ENCODE results near the gene PPP1R13B. TPM values are rescaled to one million over a fixed set of nuclear protein-coding genes. Genes with fewer than 3 reads are reported as not detected.
"Not testable (repeated sequence)": the region's sequence is repeated elsewhere in the genome, so short reads cannot be mapped to it uniquely, and the experiment has no call there.

PPP1R13B gene
- total and polyA plus RNA-seq, 4 donors: 2.3 to 44.0 (median 15.8) TPM

DNA sequence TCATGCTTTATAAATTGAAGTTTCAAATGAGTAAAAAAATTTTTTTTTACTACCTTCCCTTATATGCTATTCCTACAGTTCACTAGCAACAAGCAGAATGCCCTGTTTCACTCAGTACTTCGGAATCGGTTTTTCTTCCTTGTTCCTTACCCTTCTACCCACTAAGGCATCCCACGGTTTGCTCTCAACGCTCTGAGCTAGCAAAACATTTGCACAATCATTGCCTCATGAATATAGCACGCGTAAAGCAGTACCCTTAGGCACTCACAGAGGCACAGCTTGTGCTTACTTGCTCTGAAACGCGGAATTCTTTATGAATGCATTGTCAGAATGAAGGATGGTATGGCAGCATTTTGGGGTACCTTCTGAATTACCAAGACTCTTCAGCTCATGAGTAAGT lies 45.0 kb downstream of the PPP1R13B start:
- Histone ChIP-seq H3K9me3 (ENCODE audit: control insufficient read depth, low read length) (no peaks in the 10 kb centered on the region), H3K4me3 (ENCODE audit: low read length in 2 of 2) (no peak overlapping the region), H3K36me3 (ENCODE audit: control insufficient read depth in 1 of 2, insufficient read depth in 2 of 2, low read length in 1 of 2) (no peaks in the 10 kb centered on the region), H3K27ac (ENCODE audit: low read depth in 1 of 2, low read length in 2 of 2) (no peak overlapping the region), H3K4me1 (ENCODE audit: control insufficient read depth in 1 of 2, insufficient read depth in 2 of 2, low read length in 2 of 2) (no peaks in the 10 kb centered on the region), H3K27me3 (ENCODE audit: control insufficient read depth in 1 of 2, insufficient read depth in 2 of 2, low read length in 1 of 2) (no peaks in the 10 kb centered on the region)
- no peak for ATAC-seq (ENCODE audit: low FRiP score)
- intact Hi-C loops (cut with DNase I): no loop called here
- 83 to 85% methylated on average over 8 of the region's 8 CpGs for WGBS, 2 donors
- DNase-seq: no peak

DNA sequence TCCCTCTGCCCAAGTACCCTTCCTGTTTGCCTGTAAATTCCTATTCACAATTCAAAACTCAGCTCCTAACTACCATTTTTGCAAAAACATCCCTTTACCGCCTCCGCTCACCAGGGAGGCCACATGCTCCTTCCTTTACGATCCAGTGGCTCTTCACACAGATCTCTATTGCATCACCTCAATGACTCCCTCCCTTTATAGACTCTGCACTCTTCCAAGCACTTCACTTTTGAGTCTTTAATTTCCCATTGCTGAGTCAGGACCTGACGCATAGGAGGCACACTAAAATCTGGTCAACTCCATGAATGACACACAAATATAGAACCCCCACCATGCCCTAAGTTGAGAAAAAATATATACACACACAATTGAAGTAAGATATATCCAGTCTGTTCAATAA lies 45.9 kb downstream of the PPP1R13B start:
- Histone ChIP-seq H3K36me3 (ENCODE audit: control insufficient read depth in 1 of 2, insufficient read depth in 2 of 2, low read length in 1 of 2) (no peaks in the 10 kb centered on the region), H3K27ac (ENCODE audit: low read depth in 1 of 2, low read length in 2 of 2) (no peak overlapping the region), H3K27me3 (ENCODE audit: control insufficient read depth in 1 of 2, insufficient read depth in 2 of 2, low read length in 1 of 2) (no peaks in the 10 kb centered on the region), H3K9me3 (ENCODE audit: control insufficient read depth, low read length) (no peaks in the 10 kb centered on the region), H3K4me1 (ENCODE audit: control insufficient read depth in 1 of 2, insufficient read depth in 2 of 2, low read length in 2 of 2) (no peaks in the 10 kb centered on the region), H3K4me3 (ENCODE audit: low read length in 2 of 2) (no peak overlapping the region)
- WGBS, 2 donors: 85% methylated on average over 4 of the region's 4 CpGs
- ATAC-seq (ENCODE audit: low FRiP score) (no peak), DNase-seq (no peak)
- intact Hi-C loops (cut with DNase I): no loop called here

DNA sequence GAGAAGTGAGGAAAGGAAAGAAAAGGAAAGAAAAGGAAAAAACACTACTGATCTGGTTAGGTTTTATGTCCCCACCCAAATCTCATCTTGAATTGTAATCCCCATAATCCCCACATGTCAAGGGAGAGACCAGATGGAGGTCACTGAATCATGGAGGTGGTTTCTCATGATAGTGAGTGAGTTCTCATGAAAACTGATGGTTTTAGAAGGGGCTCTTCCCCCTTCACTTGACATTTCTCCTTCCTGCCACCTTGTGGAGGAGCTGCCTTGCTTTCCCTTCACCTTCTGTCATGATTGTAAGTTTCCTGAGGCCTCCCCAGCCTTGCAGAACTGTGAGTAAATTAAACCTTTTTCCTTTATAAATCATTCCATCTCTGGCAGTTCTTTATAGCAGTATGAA lies 54.2 kb downstream of the PPP1R13B start:
- H3K27me3 ChIP-seq (ENCODE audit: control insufficient read depth in 1 of 2, insufficient read depth in 2 of 2, low read length in 1 of 2); H3K4me3 ChIP-seq (ENCODE audit: low read length in 2 of 2); ATAC-seq (ENCODE audit: low FRiP score); intact Hi-C loops (cut with DNase I); H3K36me3 ChIP-seq (ENCODE audit: control insufficient read depth in 1 of 2, insufficient read depth in 2 of 2, low read length in 1 of 2); H3K4me1 ChIP-seq (ENCODE audit: control insufficient read depth in 1 of 2, insufficient read depth in 2 of 2, low read length in 2 of 2); H3K9me3 ChIP-seq (ENCODE audit: control insufficient read depth, low read length); H3K27ac ChIP-seq (ENCODE audit: low read depth in 1 of 2, low read length in 2 of 2); DNase-seq: not testable (repeated sequence)

GRCh38 chr14:103788086-103788485 lies 59.3 kb downstream of the PPP1R13B start:
- intact Hi-C loops (cut with DNase I): no loop called here
- H3K9me3 ChIP-seq (ENCODE audit: control insufficient read depth, low read length): no peaks in the 10 kb centered on the region
- H3K36me3 ChIP-seq (ENCODE audit: control insufficient read depth in 1 of 2, insufficient read depth in 2 of 2, low read length in 1 of 2): no peaks in the 10 kb centered on the region
- H3K4me3 ChIP-seq (ENCODE audit: low read length in 2 of 2): no peak overlapping the region
- H3K4me1 ChIP-seq (ENCODE audit: control insufficient read depth in 1 of 2, insufficient read depth in 2 of 2, low read length in 2 of 2): no peaks in the 10 kb centered on the region
- no peak for ATAC-seq (ENCODE audit: low FRiP score)
- DNase-seq: no peak
- WGBS, 2 donors: 80 to 87% methylated on average over 1 of the region's 1 CpG
- H3K27me3 ChIP-seq (ENCODE audit: control insufficient read depth in 1 of 2, insufficient read depth in 2 of 2, low read length in 1 of 2): no peaks in the 10 kb centered on the region
- no peak overlapping the region for H3K27ac ChIP-seq (ENCODE audit: low read depth in 1 of 2, low read length in 2 of 2)

- DNase-seq (no peak), ATAC-seq (ENCODE audit: low FRiP score) (no peak)
- Histone ChIP-seq H3K4me1 (ENCODE audit: control insufficient read depth in 1 of 2, insufficient read depth in 2 of 2, low read length in 2 of 2) (no peaks in the 10 kb centered on the region), H3K4me3 (ENCODE audit: low read length in 2 of 2) (no peak overlapping the region), H3K27ac (ENCODE audit: low read depth in 1 of 2, low read length in 2 of 2) (no peak overlapping the region), H3K9me3 (ENCODE audit: control insufficient read depth, low read length) (no peaks in the 10 kb centered on the region), H3K27me3 (ENCODE audit: control insufficient read depth in 1 of 2, insufficient read depth in 2 of 2, low read length in 1 of 2) (no peaks in the 10 kb centered on the region), H3K36me3 (ENCODE audit: control insufficient read depth in 1 of 2, insufficient read depth in 2 of 2, low read length in 1 of 2) (no peaks in the 10 kb centered on the region)
- intact Hi-C loops (cut with DNase I): no loop called here
- WGBS, 2 donors: 44 to 61% methylated on average over 2 of the region's 2 CpGs
Observed at GRCh38 chr14:103782376-103782775, 65.0 kb downstream of the PPP1R13B start.

- DNase-seq; H3K9me3 ChIP-seq (ENCODE audit: control insufficient read depth, low read length); ATAC-seq (ENCODE audit: low FRiP score); intact Hi-C loops (cut with DNase I); H3K27ac ChIP-seq (ENCODE audit: low read depth in 1 of 2, low read length in 2 of 2); H3K36me3 ChIP-seq (ENCODE audit: control insufficient read depth in 1 of 2, insufficient read depth in 2 of 2, low read length in 1 of 2); H3K4me1 ChIP-seq (ENCODE audit: control insufficient read depth in 1 of 2, insufficient read depth in 2 of 2, low read length in 2 of 2); H3K4me3 ChIP-seq (ENCODE audit: low read length in 2 of 2); H3K27me3 ChIP-seq (ENCODE audit: control insufficient read depth in 1 of 2, insufficient read depth in 2 of 2, low read length in 1 of 2): not testable (repeated sequence)
- WGBS, 2 donors: 92 to 98% methylated on average over 6 of the region's 6 CpGs
Observed at GRCh38 chr14:103776319-103776718, 71.1 kb downstream of the PPP1R13B start.

- intact Hi-C loops (cut with DNase I): no loop called here
- ATAC-seq (ENCODE audit: low FRiP score) (no peak), DNase-seq (no peak)
- Histone ChIP-seq H3K36me3 (ENCODE audit: control insufficient read depth in 1 of 2, insufficient read depth in 2 of 2, low read length in 1 of 2) (peaks cover 0 to 2% of the 10 kb centered on the region in 2 donors), H3K9me3 (ENCODE audit: control insufficient read depth, low read length) (no peaks in the 10 kb centered on the region), H3K4me1 (ENCODE audit: control insufficient read depth in 1 of 2, insufficient read depth in 2 of 2, low read length in 2 of 2) (no peaks in the 10 kb centered on the region), H3K27ac (ENCODE audit: low read depth in 1 of 2, low read length in 2 of 2) (no peak overlapping the region), H3K27me3 (ENCODE audit: control insufficient read depth in 1 of 2, insufficient read depth in 2 of 2, low read length in 1 of 2) (no peaks in the 10 kb centered on the region), H3K4me3 (ENCODE audit: low read length in 2 of 2) (no peak overlapping the region)
- WGBS, 2 donors: 89 to 90% methylated on average over 7 of the region's 7 CpGs
Observed at GRCh38 chr14:103775506-103775905, 71.9 kb downstream of the PPP1R13B start.

DNA sequence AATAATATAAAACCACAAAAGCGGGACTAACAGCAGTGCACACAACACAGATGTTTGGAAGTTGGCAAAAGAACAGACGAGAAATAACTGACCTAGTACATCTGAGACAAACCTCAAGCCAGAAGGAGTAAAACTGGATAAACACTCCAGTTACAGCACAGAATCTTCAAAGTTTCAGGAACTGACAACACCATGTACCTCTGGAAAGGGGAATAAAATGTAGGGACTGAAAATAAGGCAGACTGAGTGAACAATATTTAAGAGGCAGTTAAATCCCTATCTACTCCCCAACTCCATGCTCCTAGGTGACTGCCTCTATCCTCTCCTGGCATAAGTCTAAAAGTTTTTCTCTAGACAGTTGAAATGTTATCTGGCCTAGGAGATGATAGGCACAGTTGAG lies 73.9 kb downstream of the PPP1R13B start:
- H3K9me3 ChIP-seq (ENCODE audit: control insufficient read depth, low read length): no peaks in the 10 kb centered on the region
- H3K36me3 ChIP-seq (ENCODE audit: control insufficient read depth in 1 of 2, insufficient read depth in 2 of 2, low read length in 1 of 2): peaks cover 0 to 2% of the 10 kb centered on the region in 2 donors
- no peaks in the 10 kb centered on the region for H3K4me1 ChIP-seq (ENCODE audit: control insufficient read depth in 1 of 2, insufficient read depth in 2 of 2, low read length in 2 of 2)
- H3K27me3 ChIP-seq (ENCODE audit: control insufficient read depth in 1 of 2, insufficient read depth in 2 of 2, low read length in 1 of 2): no peaks in the 10 kb centered on the region
- no peak for ATAC-seq (ENCODE audit: low FRiP score)
- WGBS, 2 donors: 94 to 96% methylated on average over 2 of the region's 2 CpGs
- intact Hi-C loops (cut with DNase I): no loop called here
- H3K4me3 ChIP-seq (ENCODE audit: low read length in 2 of 2): no peak overlapping the region
- DNase-seq: no peak
- H3K27ac ChIP-seq (ENCODE audit: low read depth in 1 of 2, low read length in 2 of 2): no peak overlapping the region

DNA sequence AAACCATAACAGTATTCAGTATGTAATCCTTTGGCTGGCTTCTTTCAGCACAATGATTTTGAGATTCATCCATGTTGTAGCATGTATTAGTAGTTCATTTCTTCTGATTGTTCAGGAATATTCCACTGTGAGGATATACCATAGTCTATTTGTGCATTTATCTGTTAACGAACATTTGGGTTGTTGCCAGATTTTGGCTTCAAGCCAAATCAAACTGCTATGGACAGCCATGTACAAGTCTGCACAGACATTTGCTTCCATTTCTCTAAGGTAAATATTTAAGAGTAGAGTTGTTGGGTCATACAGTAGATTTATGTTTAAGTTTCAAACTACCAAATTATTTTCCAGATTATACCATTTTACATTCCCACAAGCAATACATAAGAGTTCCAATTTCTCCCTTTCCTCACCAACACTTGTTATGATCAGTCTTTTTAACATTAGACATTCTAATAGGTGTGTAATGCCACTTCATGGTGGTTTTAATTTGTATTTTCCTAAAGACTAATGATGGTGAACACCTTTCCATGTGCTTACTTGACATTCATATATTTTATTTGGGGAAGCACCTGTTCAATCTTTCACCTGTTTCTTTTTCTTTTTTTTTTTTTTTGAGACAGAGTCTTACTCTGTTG lies 75.2 kb downstream of the PPP1R13B start:
- DNase-seq: no peak
- Histone ChIP-seq H3K27ac (ENCODE audit: low read depth in 1 of 2, low read length in 2 of 2) (no peak overlapping the region), H3K4me3 (ENCODE audit: low read length in 2 of 2) (no peak overlapping the region), H3K9me3 (ENCODE audit: control insufficient read depth, low read length) (no peaks in the 10 kb centered on the region), H3K4me1 (ENCODE audit: control insufficient read depth in 1 of 2, insufficient read depth in 2 of 2, low read length in 2 of 2) (no peaks in the 10 kb centered on the region), H3K27me3 (ENCODE audit: control insufficient read depth in 1 of 2, insufficient read depth in 2 of 2, low read length in 1 of 2) (no peaks in the 10 kb centered on the region), H3K36me3 (ENCODE audit: control insufficient read depth in 1 of 2, insufficient read depth in 2 of 2, low read length in 1 of 2) (peaks cover 0 to 2% of the 10 kb centered on the region in 2 donors)
- ATAC-seq (ENCODE audit: low FRiP score): no peak
- 70 to 76% methylated on average over 1 of the region's 1 CpG for WGBS, 2 donors
- intact Hi-C loops (cut with DNase I): no loop called here
